HG03064 (cell line): ENCODE results near the gene IGFN1.

Experiments used
- ATAC-seq: cut with Tn5 transposase; IDR thresholded peaks from one replicate; pipeline ENCODE4 v1.9.1; 2021; ENCODE audit warnings: low read depth; ENCODE audit not compliant: unreplicated experiment

IGFN1 gene

GRCh38 chr1:201183753-201184152 is 6.9 kb upstream of the IGFN1 start:
- no peak for ATAC-seq

DNA sequence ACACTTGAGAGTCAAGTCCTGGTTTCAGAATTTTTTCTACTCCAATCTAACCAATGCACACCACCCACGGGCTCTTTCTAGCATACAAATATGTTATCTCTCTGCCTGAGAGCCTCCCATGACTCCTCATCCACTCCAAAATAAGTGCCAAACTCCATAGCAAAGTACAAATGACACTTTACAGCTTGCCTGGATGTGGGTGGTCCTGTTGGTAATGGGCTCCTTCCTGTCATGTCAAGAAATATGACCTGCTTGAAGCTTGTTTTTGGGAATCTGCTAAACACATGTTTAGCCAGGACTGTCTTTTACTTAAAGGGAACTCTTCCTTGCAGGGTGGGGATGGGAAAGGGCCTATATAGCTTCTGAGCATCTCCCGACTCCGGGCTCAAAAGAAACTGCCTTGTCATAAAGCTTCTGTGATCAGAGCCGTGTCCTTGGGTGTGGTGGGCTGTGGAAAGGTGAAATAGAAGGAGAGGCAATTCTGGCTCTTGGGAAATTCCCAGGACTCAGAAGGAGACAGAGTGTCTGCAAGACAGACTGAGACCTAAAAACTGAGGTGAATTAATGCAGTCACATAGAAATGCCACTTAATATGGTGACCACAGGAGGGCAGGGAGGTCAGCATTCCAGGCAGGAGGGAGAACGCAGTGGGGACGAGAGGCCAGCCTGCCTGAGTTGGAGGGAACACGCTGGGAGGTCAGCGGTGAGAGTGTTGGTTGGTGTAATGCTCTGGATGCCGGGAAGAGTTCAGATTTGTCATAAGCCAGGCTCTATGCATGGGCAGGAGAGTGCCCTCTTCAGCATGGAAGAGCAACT is 6.1 kb upstream of the IGFN1 start:
- ATAC-seq, result no peak

DNA sequence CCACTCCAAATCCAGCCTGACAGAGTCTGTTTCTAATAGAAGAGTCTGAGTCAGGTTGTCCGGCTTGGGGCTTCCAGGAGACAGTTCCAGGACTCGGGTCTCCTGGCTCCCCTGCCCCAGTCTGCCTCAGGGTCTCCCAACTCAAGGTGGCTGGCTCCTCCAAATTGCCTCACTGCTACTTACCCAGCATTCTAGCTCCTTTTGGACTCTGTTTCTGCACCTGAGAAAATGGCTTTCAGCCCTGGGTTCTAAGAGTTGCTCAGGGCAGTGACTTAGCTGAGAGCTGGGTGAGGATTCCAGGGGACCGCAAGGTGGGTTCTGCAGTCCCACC is 5.5 kb upstream of the IGFN1 start:
- no peak for ATAC-seq

DNA sequence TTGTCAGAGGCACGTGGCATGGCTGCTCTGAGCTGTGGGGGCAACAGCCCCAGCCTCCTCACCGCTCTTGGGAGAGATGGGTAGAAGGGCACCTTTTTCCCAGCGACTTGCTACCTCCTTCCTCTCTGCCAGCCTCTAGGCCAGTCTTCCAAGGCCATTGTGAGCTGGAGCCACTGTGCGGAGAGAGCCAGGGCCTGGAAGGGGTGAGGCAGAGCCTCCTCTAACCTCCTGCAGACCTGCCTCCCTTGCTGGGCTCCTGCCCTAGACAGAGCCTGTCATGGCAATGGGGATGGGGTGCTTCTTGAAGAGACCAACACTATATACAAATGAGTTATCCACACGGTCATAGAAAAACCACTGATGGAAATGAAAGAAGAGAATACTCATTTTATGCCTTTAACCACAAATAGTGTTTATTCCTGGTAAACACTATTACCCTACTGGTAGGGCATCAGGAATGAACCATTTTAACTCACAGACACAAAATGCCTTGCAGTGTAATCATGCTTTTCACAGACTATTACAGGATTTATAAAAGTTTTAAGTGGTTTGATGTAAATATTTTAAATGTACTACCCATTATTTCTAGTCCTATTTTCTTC is 5.0 kb upstream of the IGFN1 start:
- ATAC-seq, result no peak

GRCh38 chr1:201186192-201186591 is 4.4 kb upstream of the IGFN1 start:
- ATAC-seq, result no peak

- no peak for ATAC-seq
Measured at GRCh38 chr1:201189085-201189484, 1.5 kb upstream of the IGFN1 start.

DNA sequence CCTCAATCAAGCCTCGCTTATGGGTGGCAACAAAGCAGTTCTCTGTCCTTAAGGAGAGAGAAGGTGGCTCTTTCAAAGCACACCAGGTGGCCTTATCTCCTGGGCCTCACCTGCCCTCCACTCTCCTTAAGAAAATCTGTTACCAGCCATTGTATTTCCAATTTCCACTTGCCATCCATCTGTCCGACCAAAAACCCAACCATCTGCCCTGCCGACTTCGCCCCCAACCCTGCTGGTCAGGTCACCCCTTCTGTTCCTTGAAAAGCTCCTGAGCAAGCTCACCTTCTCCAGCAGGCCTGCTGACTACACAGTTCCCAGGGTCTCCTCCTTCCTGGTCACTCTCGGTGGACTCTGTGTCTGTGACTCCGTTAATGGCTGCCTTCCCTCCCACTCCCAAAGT is 619 bp upstream of the IGFN1 start:
- ATAC-seq, result no peak

GRCh38 chr1:201191653-201192260 is 1.1 kb downstream of the IGFN1 start:
- no peak for ATAC-seq

DNA sequence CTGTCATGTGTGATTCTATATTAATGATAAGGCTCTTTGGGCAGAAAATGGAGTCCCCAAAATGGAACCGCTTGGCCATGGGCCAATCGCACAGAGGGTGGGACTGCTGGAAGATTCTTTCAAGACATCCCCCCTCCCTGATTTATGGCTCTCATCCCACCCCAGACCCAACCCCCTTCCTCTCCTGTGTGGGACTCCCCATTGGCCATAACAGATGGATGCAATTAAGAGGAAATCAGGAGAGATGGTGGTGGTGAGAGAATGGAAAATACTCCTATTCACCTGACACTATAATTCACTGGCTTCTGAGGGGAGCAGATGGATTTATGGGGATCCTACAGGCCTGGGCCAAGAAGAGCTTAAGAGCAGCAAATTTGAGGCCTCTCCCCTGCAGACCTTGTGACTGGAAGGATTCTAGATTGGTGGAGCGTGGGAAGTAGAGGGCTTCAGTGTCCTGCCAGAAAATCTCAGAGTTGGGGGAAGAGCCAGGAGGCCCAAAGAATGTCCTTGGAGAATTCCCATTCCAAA is 1.7 kb downstream of the IGFN1 start:
- ATAC-seq, result no peak

GRCh38 chr1:201194046-201194445 is 3.4 kb downstream of the IGFN1 start:
- no peak for ATAC-seq

- no peak for ATAC-seq
Measured at GRCh38 chr1:201198598-201198997, 8.0 kb downstream of the IGFN1 start.

- ATAC-seq, result no peak
Measured at GRCh38 chr1:201205036-201205435, 14.4 kb downstream of the IGFN1 start.

DNA sequence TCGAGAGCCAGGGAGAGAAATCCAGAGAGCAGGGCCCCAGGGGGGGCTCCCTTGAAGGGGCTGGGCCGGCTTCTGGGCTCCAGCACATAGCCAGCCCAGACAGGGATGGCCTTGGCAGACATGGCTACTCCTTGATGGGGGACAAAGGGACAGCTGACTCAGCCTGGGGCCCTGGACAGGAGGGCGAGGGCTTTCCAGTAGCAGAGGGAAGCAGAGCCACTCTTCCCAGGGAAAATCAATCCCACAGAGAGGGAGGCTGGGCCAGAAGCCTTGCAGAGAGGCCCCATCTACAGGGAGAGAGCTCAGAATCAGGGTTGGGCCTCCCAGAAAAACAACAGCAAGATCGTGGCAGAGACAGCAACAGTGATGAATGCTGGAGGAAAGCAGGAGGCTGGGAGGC is 15.6 kb downstream of the IGFN1 start:
- ATAC-seq, result no peak

- no peak for ATAC-seq
Measured at GRCh38 chr1:201207046-201207445, 16.4 kb downstream of the IGFN1 start.

DNA sequence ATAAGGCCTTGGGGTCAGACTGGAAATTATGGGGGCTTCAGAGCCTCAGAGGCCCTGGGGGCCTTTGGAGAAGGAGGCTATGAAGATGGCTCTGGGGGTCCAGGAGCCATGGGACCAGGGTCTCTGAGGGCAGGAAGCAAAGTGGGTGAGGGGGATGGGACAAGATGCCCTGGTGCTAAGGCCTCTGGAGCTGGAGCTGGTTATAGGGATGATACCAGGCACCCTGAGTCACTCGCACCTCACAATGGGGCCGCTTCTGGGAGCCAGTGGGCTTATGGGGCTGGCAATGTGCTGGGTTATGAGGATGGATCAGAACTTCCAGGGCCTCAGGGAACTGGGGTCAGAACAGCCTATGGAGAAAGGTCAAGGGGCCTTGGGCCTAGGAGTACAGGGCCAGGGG is 17.6 kb downstream of the IGFN1 start:
- no peak for ATAC-seq

GRCh38 chr1:201212056-201212455 is 21.4 kb downstream of the IGFN1 start:
- ATAC-seq, result no peak

DNA sequence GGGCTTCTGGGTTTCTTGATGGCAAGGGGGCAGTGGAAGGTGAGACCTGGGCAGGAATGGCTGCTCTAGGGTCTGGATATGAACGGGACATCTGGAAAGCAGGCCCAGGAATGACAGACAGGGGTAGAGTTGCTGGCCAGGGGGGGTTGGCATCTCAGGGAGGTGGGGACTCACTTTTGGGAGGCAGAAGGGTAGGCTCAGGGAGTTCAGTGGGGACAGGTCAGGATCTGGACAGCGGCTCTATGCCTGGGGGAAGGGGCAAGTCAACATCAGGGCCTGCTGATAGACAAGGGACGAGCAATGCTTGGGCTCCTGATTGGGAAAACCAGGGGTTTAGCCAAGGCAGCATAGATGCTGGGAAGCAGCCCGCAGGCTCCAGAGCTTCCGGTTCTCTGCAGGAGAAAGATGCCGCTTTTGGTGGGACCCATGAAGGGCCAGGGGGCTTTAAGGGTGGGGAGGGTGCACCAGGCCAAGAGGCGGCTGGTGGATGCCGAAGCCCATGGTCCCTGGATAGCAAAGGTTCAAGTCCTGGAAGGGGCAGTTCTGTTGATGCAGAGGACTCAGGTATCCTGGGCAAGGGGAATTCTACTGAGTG is 21.9 kb downstream of the IGFN1 start:
- no peak for ATAC-seq

DNA sequence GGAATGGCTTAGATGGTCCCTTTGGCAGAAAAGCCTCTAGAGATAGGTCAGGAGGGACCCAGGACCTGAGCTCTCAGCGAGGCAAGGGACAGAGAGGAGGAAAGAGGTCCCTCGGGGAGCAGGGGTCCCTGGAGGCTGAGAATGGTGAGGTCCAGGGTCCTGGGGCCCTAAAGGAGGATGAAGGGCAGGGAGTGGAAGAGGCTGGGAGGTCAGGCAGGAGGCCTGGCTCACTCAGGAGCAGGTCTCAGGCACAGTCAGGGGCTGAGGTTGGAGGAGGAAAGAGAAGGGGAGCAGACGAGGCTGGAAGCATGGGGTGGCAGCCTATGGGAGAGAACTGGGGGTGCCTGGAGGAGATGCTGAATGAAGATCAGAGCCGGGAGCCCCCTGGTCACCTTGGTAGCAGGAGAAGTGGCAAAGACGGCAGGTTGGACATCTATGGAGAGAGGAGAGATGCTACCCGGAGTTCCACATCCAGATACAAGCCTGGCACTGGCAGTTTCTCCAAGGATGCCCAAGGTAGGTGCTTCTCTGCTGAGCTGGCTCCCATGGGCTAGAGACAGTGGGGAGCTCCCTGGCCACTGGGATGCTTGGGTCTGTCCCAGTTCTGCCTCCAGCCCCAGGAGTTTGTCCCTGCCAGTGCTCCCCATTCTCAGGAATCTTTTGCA is 22.6 kb downstream of the IGFN1 start:
- no peak for ATAC-seq

GRCh38 chr1:201213926-201214325 is 23.3 kb downstream of the IGFN1 start:
- ATAC-seq, result no peak

DNA sequence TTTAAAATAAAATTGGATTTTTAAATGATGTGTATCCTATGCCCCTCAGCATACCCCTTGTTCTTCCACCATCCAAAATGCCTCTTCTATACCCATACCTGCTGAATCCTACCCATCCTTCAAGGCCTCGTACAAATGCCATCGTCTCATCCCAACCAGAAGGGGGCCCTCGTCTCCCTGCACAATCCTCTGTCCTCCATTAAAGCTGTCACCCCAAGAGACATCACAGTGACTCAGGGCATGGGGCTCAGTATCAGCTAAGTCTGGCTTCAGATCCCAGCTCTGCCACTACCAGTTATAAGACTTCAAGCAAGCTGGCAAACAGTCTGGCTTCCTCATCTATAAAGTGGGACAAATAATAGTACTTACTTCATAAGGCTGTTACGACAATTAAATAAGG is 23.8 kb downstream of the IGFN1 start:
- no peak for ATAC-seq

- no peak for ATAC-seq
Measured at GRCh38 chr1:201214886-201215285, 24.3 kb downstream of the IGFN1 start.
